Colon (tissue), 2 donors: ENCODE data around the gene CEP70.
A peak's percentile ranks its signal among the peaks of the same experiment; 100 is the strongest.
"Not testable (repeated sequence)": the region's sequence is repeated elsewhere in the genome, so short reads cannot be mapped to it uniquely, and the experiment has no call there.

Source experiments
- FAIRE-seq: peaks from 2 replicates; lab custom pipeline; 2012; peaks lifted over from hg19 to GRCh38; lab: Jason Lieb, UNC
- donor health status: control.
- donor health status: control.

CEP70 gene

GRCh38 chr3:138471481-138471880, 122.6 kb downstream of the CEP70 start:
- FAIRE-seq: peak; percentile 21

- FAIRE-seq: no peak
These were observed 123.4 kb downstream of the CEP70 start for GRCh38 chr3:138470687-138471086.

DNA sequence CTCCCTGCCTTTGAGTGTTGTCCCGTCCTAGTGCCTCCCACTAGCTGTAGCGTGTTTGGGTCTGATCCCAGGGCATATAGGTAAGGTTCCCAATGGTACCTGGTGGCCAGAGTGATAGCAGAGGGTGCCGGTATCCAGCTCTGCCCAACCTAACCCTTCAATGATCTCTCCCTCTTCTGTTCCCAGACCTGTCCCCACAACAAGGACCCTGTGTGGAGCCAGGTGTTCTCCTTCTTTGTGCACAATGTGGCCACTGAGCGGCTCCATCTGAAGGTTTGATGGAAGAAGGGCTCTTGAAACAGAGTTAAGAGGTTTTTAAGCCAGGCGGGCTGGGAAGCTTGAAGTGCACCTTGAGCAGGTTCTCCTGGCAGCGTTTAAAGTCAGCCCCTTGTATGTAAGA, 124.2 kb downstream of the CEP70 start:
- FAIRE-seq: no peak

DNA sequence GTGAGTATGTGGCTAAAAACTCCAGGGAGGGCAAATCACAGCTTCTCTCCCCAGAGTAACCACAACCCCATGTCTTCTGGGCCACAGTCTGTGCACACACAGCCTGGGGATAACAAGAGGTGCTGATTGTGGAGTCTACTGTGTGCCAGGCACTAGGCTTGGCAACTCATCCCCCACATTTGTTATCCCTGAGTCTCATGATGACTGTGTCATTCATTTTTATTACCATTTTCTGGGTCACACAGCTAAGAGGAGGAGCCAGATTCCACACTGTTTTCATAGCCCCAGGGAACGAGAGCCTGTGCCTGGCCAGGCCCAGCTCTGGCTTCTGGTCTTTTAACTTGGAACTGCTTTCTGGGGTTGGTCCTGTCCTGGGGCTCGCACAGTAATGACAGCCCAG, 125.2 kb downstream of the CEP70 start:
- no peak for FAIRE-seq

- no peak for FAIRE-seq
These were observed 125.6 kb downstream of the CEP70 start for GRCh38 chr3:138468451-138468850.

DNA sequence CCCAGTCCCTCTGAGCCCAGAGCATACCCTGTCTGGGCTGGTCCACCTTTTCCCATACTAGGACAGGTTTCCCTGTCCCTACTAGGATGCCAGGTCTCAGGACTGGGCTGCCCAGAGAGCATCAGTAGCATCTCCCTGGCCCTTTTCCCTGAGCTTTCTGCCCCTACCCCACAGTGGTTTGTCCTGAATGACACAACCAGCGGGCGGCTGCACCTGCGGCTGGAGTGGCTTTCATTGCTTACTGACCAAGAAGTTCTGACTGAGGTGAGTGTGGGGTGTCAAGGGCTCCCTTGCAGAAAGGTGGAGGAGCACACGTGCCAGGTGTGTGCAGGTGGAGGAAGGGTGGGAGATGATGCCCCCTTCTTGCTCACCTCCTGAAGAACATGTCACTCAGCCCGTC, 126.1 kb downstream of the CEP70 start:
- FAIRE-seq: no peak

GRCh38 chr3:138465925-138466324, 128.1 kb downstream of the CEP70 start:
- no peak for FAIRE-seq

GRCh38 chr3:138465451-138465850, 128.6 kb downstream of the CEP70 start:
- FAIRE-seq: no peak

GRCh38 chr3:138464491-138464860, 129.6 kb downstream of the CEP70 start:
- FAIRE-seq: no peak

DNA sequence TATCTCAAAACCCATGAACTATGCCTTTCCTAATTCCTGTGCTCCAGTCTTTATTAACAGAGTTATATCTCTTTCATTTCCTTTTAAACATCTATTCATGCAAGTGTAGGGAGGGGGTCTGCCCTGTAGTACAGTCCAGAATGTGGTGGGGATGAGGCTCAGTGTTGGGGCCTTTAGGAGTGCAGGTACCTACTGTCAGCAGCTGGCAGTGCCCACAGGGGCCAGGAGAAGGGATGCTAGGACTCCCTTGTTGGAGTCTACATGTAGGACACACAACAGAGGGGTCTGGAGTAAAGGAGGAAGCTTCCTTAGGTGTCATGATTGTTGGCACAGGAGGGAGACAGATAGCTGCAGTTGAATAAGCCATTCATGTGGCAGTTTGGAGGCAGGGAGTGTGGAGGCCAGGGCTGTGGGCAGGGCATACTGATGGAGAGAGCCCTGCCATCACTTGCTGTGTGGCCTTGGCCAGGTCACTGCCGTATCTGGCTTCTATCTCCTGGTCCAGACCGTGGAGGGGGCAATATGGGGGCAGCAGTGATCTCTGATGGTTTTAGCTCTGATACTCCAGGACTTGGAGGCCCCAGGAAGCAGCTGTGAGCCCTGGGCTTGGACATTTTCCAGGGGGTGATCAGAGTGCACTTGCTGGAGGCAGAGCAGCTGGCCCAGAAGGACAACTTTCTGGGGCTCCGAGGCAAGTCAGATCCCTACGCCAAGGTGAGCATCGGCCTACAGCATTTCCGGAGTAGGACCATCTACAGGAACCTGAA, 130.2 kb downstream of the CEP70 start:
- FAIRE-seq: no peak

DNA sequence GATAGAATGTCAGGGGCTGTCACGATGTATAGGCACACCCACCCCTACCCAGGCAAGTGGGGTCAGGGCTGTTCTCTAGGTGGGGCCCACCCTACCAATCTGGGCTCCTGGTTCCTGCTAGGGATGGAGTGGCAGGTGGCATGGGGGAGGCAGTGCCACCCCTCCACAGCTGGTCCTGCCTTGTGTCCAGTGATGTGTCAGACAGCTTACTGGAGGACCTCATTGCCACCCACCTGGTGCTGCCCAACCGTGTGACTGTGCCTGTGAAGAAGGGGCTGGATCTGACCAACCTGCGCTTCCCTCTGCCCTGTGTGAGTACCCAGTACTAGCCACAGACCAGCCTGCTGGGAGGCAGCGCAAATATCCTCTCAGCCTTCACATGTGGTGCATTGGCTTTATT, 132.2 kb downstream of the CEP70 start:
- FAIRE-seq: no peak

DNA sequence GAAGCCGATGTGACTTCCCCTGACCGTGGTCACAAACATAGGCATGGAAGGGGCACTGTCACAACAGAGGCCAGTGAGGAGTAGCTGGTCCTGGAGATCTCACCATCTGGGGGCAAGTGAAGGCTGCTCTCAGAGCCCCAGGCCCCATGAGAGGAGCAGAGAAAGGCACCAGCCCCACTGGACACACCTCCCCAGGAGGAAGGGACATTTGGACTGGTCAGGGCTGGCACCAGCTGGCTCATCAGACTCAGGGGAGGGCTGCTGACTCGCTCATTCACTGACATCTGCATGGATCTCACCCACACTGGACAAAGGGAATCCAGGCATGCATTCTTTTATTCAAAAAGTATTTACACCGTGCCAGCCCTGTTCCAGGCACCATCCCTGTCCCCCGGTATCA, 132.8 kb downstream of the CEP70 start:
- FAIRE-seq: no peak

GRCh38 chr3:138460536-138461205, 133.4 kb downstream of the CEP70 start:
- FAIRE-seq: no peak

DNA sequence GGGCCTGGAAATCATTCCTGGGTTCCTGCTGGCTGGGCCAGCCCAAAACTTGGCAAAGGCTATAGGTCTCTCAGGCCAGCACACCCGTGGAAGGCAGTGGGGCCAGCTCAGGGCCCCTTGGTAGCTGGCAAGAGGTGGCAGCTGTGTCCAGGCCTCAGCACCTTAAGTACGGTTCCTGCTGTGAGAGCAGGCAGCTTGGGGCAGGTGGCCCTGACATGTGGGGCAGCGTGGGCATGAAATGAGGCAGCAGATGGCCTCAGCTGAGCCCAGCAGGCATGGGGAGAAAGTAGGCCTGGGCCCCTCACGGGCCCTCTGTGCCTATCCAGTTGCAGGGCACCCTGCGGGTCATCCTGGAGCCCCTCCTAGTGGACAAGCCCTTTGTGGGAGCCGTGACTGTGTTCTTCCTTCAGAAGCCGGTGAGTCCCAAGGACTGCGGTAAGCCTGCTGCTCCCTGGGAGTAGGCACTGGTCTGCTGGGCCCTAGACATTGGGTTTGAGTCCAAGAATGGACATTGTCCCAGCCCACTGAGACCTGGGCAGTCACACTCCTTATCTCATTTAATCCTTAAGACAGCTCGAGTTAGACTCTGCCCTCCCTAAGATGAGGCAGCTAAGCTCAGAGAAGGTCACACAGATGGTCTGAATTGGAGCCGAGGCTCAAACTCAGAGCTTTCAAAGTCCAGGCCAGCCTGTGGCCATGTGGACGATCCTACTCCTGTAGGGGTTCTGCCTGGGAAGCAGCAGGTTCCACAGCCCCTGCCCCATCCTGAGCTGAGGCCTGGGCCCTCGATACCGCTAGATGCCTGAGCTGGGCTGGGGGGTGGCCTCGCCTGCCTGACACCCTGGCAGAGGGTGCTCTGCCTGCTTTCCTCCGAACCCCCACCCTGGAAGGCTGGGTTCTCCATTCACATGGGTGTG, 134.2 kb downstream of the CEP70 start:
- no peak for FAIRE-seq

GRCh38 chr3:138458774-138459499, 135.1 kb downstream of the CEP70 start:
- FAIRE-seq: no peak

GRCh38 chr3:138457863-138458735, 136.0 kb downstream of the CEP70 start:
- no peak for FAIRE-seq

DNA sequence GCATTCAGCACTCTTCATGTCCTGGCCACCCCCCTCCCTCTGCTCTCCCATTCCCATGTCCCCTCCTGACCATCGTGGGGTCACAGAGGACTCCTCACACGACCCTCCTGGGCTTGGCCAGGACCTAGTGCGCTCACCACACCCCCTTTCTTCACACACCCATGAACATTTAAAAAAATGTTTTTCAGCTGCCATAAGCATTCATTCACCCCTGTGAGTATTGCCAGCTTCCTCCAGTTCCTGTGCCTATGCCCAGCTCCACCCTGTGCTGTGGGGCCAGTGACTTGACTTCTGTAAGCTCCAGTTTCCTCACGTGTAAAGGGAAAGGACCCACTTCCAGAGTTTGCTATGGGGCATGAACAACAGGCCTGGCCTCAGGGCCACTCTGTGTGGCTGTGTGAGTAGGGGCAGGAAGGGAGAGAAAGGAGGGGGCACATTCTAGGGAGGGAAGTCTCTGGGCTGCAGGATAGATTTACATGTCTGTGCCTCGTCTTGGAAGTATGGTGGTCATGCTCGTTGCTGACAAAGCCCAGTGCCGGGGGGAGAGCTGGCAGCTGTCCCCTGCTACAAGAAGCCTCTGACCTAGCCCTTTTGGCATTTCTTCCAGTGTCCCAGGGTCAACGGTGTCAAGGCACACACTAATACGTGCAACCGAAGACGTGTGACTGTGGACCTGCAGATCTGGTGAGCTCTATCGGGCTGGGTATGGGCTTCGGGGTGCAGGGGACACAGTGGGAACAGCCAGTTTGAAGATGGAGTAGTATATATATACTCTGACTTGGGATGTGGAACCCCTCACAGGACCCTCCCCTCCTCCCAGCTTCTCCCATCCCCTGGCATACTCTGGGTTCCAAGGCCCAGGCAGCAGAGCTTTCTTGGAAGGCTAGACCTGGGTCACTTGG, 136.8 kb downstream of the CEP70 start:
- FAIRE-seq: no peak

GRCh38 chr3:138455801-138456716, 138.0 kb downstream of the CEP70 start:
- FAIRE-seq: no peak

DNA sequence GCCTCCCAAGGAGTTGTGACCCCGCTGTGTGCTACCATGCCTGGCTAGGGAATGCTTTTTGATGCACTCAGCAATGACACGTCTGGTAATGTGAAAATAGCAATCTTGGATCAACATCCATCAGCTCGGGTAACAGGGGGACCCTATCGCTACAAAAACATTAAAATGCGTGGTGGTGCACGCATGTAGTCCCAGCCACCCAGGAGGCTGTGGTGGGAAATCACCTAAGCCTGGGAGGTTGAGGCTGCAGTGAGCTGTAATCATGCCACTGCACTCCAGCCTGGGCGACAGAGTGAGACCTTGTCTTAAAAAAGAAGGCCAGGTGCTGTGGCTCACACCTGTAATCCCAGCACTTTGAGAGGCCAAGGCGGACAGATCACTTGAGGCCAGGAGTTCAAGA, 140.1 kb downstream of the CEP70 start:
- not testable (repeated sequence) for FAIRE-seq
